T-cell (primary cell): ENCODE results near the gene UGT3A1. TPM values are rescaled to one million over a fixed set of nuclear protein-coding genes. Genes with fewer than 3 reads are reported as not detected.
"Not testable (repeated sequence)": the region's sequence is repeated elsewhere in the genome, so short reads cannot be mapped to it uniquely, and the experiment has no call there.

Experiments
- ATAC-seq, 4 experiments: fragments of 200-7000 bp in 3 of 4; fragments of 150-1000 bp in 1 of 4; cut with Tn5 transposase; replicated peaks in 1 of 4; 1 replicate in 3 of 4; 2 replicates in 1 of 4; pipeline ENCODE4 v1.10.0; 2021; ENCODE audit warnings: moderate library complexity in 3 of 4, mild to moderate bottlenecking in 2 of 4, moderate number of reproducible peaks in 1 of 4
- CTCF ChIA-PET, 2 donors: fragments of 300-600 bp; sonication (Branson Sonifier 250); formaldehyde crosslinking; loops; one replicate each; lab custom pipeline; 2022; ENCODE audit warnings: antibody characterized with exemption in 2 of 2; lab: Charles Lee
- POLR2A ChIA-PET, 2 donors: fragments of 300-600 bp; sonication (Branson Sonifier 250); formaldehyde crosslinking; loops; one replicate each; lab custom pipeline; 2022; ENCODE audit warnings: antibody characterized with exemption in 2 of 2; lab: Charles Lee
- DNase-seq, 35 experiments: peaks; one replicate each; pipeline versions ENCODE4 v3.0.0 to v3.0.0-alpha.2; 2013 to 2023
- H3K27ac ChIP-seq: one replicate; pipeline ENCODE4 v1.5.1; 2013; ENCODE audit warnings: low read length
- H3K27me3 ChIP-seq, 2 experiments: replicated peaks in 1 of 2; 1 replicate in 1 of 2; 2 replicates in 1 of 2; pipeline versions ENCODE4 v1.6.1 to v1.7.0; 2013; ENCODE audit warnings: low read length in 1 of 2, mixed read lengths in 1 of 2; ENCODE audit not compliant: control insufficient read depth in 2 of 2, insufficient read depth in 2 of 2; ENCODE audit errors: extremely low read depth in 1 of 2
- H3K36me3 ChIP-seq, 2 donors: 1 replicate in 1 of 2; 2 replicates in 1 of 2; pipeline versions ENCODE4 v1.6.1 to v1.7.0; 2013; ENCODE audit warnings: low read length in 1 of 2; ENCODE audit not compliant: control insufficient read depth in 2 of 2, insufficient read depth in 1 of 2; ENCODE audit errors: extremely low read depth in 1 of 2
- H3K4me1 ChIP-seq, 2 experiments: 1 replicate in 1 of 2; 2 replicates in 1 of 2; pipeline versions ENCODE4 v1.6.1 to v1.7.0; 2013; ENCODE audit warnings: low read length in 2 of 2, mixed read lengths in 1 of 2; ENCODE audit not compliant: insufficient read depth in 2 of 2, control insufficient read depth in 1 of 2; ENCODE audit errors: extremely low read depth in 1 of 2
- H3K4me3 ChIP-seq, 2 donors: 1 replicate in 1 of 2; 2 replicates in 1 of 2; pipeline versions ENCODE4 v1.5.1 to v1.7.0; 2013; ENCODE audit warnings: mild to moderate bottlenecking in 2 of 2, low read length in 1 of 2, moderate library complexity in 1 of 2; ENCODE audit not compliant: control insufficient read depth in 1 of 2; ENCODE audit errors: extremely low read depth in 1 of 2
- H3K9me3 ChIP-seq: 2 replicates; pipeline ENCODE4 v1.7.0; 2013
- H3K27ac Mint-ChIP-seq, 2 donors: one replicate each; pipeline ENCODE4 v1.8.0; 2020 to 2021; ENCODE audit warnings: mild to moderate bottlenecking in 2 of 2, mixed read lengths in 2 of 2
- H3K27me3 Mint-ChIP-seq, 2 donors: one replicate each; pipeline ENCODE4 v1.8.0; 2021 to 2022; ENCODE audit warnings: mixed read lengths in 2 of 2
- H3K36me3 Mint-ChIP-seq: one replicate; pipeline ENCODE4 v1.8.0; 2021; ENCODE audit warnings: mixed read lengths
- H3K4me1 Mint-ChIP-seq, 3 donors: one replicate each; pipeline ENCODE4 v1.8.0; 2020 to 2022; ENCODE audit warnings: mixed read lengths in 3 of 3, mild to moderate bottlenecking in 1 of 3
- H3K4me3 Mint-ChIP-seq, 3 donors: one replicate each; pipeline ENCODE4 v1.8.0; 2020 to 2022; ENCODE audit warnings: mild to moderate bottlenecking in 3 of 3, mixed read lengths in 3 of 3, moderate library complexity in 3 of 3
- H3K9me3 Mint-ChIP-seq, 3 donors: one replicate each; pipeline ENCODE4 v1.8.0; 2020 to 2022; ENCODE audit warnings: mixed read lengths in 3 of 3
- WGBS: methylation state at CpG from one replicate; pipeline ENCODE4 v1.1.5; 2013; ENCODE audit warnings: missing lambda C conversion rate; ENCODE audit not compliant: insufficient coverage; 5-methylcytosine and 5-hydroxymethylcytosine counted together
- total RNA-seq, 35 experiments: library from RNA in 6 of 35; stranded (reverse) in 6 of 35; fragments of 120-200 nt in 1 of 35; gene quantifications; one replicate each; pipeline versions ENCODE4 v1.2.1 to v1.2.4 and lab custom pipeline; 2013 to 2026

The UGT3A1 gene
- total RNA-seq (not detected), total RNA-seq (lab: John Stamatoyannopoulos, UW) (0 to 0.06 (median 0) reads per million in 29 experiments)
- total RNA-seq (2013) = 0.09 TPM

- peaks cover 5 to 11% of the 10 kb centered on the region in 2 experiments for H3K27me3 ChIP-seq
- POLR2A ChIA-PET = no interaction called here
- H3K36me3 ChIP-seq = no peaks in the 10 kb centered on the region
- no peaks in the 10 kb centered on the region for H3K4me1 ChIP-seq
- Mint-ChIP-seq H3K9me3 (no peaks in the 10 kb centered on the region), H3K4me3 (no peak within 1 kb of the TSS), H3K36me3 (no peaks in the 10 kb centered on the region), H3K4me1 (no peaks in the 10 kb centered on the region), H3K27ac (no peak within 1 kb of the TSS), H3K27me3 (peaks cover 13 to 34% of the 10 kb centered on the region in 2 donors)
- no peak within 1 kb of the TSS for H3K4me3 ChIP-seq
- 51% methylated on average over 10 of the region's 25 CpGs for WGBS
- ATAC-seq (no peak), DNase-seq (no peak)
- CTCF ChIA-PET = interaction anchor here in 1 of 2 donors (1.1 kb wide), 1 partner anchor 11 kb away, joined by 3 read pairs; no protein-coding TSS in a partner anchor
- no peak within 1 kb of the TSS for H3K27ac ChIP-seq
- H3K9me3 ChIP-seq = no peaks in the 10 kb centered on the region
Observed at GRCh38 chr5:35990941-35991611, at the start of gene UGT3A1. Gene UGT3A1 (minus strand): TSS chr5:35991390. CDS start chr5:35991240, 150 bp downstream.

DNA sequence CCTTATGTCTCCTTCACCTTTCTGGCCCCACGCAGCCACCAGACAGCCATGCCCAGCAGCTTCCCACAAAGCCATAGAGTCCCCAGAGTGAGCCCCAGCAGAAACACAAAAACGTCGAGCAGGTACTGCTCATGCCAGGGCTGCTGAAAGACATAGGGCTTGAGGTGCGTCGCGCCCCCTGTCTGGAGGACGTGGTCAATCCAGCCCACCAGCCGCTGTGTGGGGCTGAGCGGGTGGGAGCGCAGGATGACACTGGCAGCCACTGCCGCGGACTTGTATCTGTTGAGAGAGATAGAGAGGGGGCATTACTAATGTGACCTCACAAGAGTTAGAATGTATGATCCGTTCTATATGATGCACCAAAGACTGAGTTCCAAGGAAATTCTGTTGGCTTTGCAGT, 44.5 kb upstream of the UGT3A1 start:
- no peaks in the 10 kb centered on the region for H3K4me1 Mint-ChIP-seq
- DNase-seq = no peak
- POLR2A ChIA-PET = no interaction called here
- no peaks in the 10 kb centered on the region for H3K9me3 Mint-ChIP-seq
- Histone ChIP-seq H3K4me1 (no peaks in the 10 kb centered on the region), H3K9me3 (no peaks in the 10 kb centered on the region), H3K36me3 (no peaks in the 10 kb centered on the region), H3K4me3 (no peak overlapping the region), H3K27me3 (peaks cover 0 to 4% of the 10 kb centered on the region in 2 experiments), H3K27ac (no peak overlapping the region)
- no peaks in the 10 kb centered on the region for H3K36me3 Mint-ChIP-seq
- 89% methylated on average over 12 of the region's 13 CpGs for WGBS
- CTCF ChIA-PET = no interaction called here
- ATAC-seq = no peak
- H3K4me3 Mint-ChIP-seq = no peak overlapping the region
- H3K27ac Mint-ChIP-seq = no peak overlapping the region
- peaks cover 3 to 15% of the 10 kb centered on the region in 2 donors for H3K27me3 Mint-ChIP-seq

DNA sequence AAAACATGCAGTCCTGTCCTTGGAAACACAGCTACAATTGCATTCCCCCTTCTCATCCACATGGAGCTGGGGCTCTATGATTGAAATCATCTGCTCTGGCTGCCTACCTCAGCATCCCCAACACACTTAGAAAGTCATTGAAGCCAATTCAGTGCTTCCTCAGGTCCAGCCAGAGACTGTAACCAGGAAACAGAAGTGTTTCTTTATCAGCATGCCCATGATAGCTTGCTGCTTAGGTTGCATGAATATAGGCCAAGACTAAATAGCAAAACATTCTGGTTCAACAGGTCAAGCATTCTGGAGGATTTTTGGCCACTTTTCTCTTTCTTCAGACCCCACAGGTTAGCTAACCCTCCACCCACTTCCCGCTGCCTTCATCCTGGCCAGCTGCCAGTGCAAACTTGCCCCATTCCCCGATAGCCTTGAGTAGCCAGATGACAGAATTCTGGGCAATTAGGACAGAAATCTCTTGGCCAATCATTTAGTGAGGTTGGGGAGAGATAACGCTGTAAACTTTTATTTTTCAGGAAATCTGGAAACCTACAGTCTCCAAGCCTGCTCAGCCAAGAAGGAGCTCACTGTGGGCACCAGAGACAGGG, 43.4 kb upstream of the UGT3A1 start:
- H3K27ac ChIP-seq, ATAC-seq, H3K9me3 ChIP-seq, H3K4me3 Mint-ChIP-seq, H3K36me3 Mint-ChIP-seq, H3K27ac Mint-ChIP-seq, H3K4me3 ChIP-seq, H3K27me3 ChIP-seq, H3K9me3 Mint-ChIP-seq, CTCF ChIA-PET, DNase-seq, POLR2A ChIA-PET, H3K4me1 ChIP-seq, H3K36me3 ChIP-seq, H3K4me1 Mint-ChIP-seq: not testable (repeated sequence)
- 50% methylated on average over 1 of the region's 3 CpGs for WGBS
- H3K27me3 Mint-ChIP-seq = peaks cover 7 to 15% of the 10 kb centered on the region in 2 donors

DNA sequence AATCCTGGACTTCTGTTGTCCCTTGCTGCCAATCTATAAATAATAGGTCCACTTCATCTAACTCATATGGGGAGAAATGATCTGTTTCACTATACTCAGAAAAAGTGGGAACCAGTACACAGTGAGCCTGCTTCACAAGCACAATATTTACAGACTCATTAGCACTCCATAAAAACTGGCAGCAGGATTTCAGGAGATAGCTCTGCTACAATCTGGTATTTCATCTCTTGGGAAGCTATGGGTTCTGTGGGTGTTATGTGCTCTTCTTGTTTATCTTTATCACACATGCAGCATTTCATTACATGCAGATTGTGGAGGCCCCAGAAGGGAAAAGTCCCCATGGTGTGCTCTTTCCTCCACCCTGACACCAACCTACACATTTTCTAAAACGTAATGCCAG, 42.3 kb upstream of the UGT3A1 start:
- Mint-ChIP-seq H3K36me3 (no peaks in the 10 kb centered on the region), H3K27me3 (peaks cover 7 to 15% of the 10 kb centered on the region in 2 donors), H3K27ac (no peak overlapping the region), H3K4me3 (no peak overlapping the region), H3K9me3 (no peaks in the 10 kb centered on the region), H3K4me1 (no peaks in the 10 kb centered on the region)
- Histone ChIP-seq H3K27ac (no peak overlapping the region), H3K4me3 (no peak overlapping the region), H3K4me1 (no peaks in the 10 kb centered on the region), H3K36me3 (no peaks in the 10 kb centered on the region), H3K27me3 (peaks cover 0 to 4% of the 10 kb centered on the region in 2 experiments), H3K9me3 (no peaks in the 10 kb centered on the region)
- no CpG with 5 or more reads among the region's 1 CpG for WGBS
- ATAC-seq = no peak
- no peak for DNase-seq
- POLR2A ChIA-PET = interaction anchor here in 1 of 2 donors (0.8 kb wide), 1 partner anchor 14 kb away, joined by 7 read pairs; no protein-coding TSS in a partner anchor
- CTCF ChIA-PET = interaction anchor here in 1 of 2 donors (0.6 kb wide), 1 partner anchor 415 kb away, joined by 3 read pairs; no protein-coding TSS in a partner anchor

GRCh38 chr5:36033047-36033446, 41.9 kb upstream of the UGT3A1 start:
- peaks cover 0 to 4% of the 10 kb centered on the region in 2 experiments for H3K27me3 ChIP-seq
- Mint-ChIP-seq H3K27ac (no peak overlapping the region), H3K36me3 (no peaks in the 10 kb centered on the region), H3K9me3 (no peaks in the 10 kb centered on the region), H3K4me3 (no peak overlapping the region), H3K4me1 (no peaks in the 10 kb centered on the region), H3K27me3 (peaks cover 7 to 11% of the 10 kb centered on the region in 2 donors)
- CTCF ChIA-PET = interaction anchor here in 1 of 2 donors (0.6 kb wide), 1 partner anchor 415 kb away, joined by 3 read pairs; no protein-coding TSS in a partner anchor
- H3K4me1 ChIP-seq = no peaks in the 10 kb centered on the region
- DNase-seq (no peak), ATAC-seq (no peak)
- H3K27ac ChIP-seq = no peak overlapping the region
- POLR2A ChIA-PET = no interaction called here
- H3K4me3 ChIP-seq = no peak overlapping the region
- no peaks in the 10 kb centered on the region for H3K9me3 ChIP-seq
- H3K36me3 ChIP-seq = no peaks in the 10 kb centered on the region

DNA sequence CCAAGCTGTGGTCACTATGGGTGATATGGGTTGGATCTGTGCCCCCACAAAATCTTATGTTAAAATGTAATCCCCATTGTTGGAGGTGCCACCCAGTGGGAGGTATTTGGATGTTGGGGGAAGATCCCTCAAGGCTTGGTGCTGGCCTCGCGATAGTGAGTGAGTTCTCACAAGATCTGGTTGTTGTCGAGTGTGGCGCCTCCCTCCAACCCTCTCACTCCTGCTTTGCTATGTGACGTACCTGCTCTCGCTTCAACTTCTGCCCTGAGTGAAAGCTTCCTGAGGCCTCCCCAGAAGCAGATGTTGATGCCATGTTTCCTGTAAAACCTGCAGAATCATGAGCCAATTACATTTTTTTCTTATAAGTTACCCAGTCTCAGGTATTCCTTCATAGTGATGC, 40.0 kb upstream of the UGT3A1 start:
- Mint-ChIP-seq H3K9me3 (peaks cover 0 to 4% (median 3%) of the 10 kb centered on the region in 3 donors), H3K4me1 (no peaks in the 10 kb centered on the region), H3K27me3 (peaks cover 4 to 13% of the 10 kb centered on the region in 2 donors), H3K27ac (no peak overlapping the region), H3K36me3 (no peaks in the 10 kb centered on the region), H3K4me3 (no peak overlapping the region)
- ATAC-seq (no peak), DNase-seq (no peak)
- H3K36me3 ChIP-seq = no peaks in the 10 kb centered on the region
- peaks cover 0 to 8% of the 10 kb centered on the region in 2 experiments for H3K27me3 ChIP-seq
- H3K9me3 ChIP-seq = no peaks in the 10 kb centered on the region
- H3K4me1 ChIP-seq = no peaks in the 10 kb centered on the region
- ChIA-PET POLR2A (no interaction called here), CTCF (no interaction called here)
- no peak overlapping the region for H3K27ac ChIP-seq
- no peak overlapping the region for H3K4me3 ChIP-seq
- WGBS = 100% methylated on average over 2 of the region's 6 CpGs
